ENCODE measurements around the gene CACNB2.

DNA sequence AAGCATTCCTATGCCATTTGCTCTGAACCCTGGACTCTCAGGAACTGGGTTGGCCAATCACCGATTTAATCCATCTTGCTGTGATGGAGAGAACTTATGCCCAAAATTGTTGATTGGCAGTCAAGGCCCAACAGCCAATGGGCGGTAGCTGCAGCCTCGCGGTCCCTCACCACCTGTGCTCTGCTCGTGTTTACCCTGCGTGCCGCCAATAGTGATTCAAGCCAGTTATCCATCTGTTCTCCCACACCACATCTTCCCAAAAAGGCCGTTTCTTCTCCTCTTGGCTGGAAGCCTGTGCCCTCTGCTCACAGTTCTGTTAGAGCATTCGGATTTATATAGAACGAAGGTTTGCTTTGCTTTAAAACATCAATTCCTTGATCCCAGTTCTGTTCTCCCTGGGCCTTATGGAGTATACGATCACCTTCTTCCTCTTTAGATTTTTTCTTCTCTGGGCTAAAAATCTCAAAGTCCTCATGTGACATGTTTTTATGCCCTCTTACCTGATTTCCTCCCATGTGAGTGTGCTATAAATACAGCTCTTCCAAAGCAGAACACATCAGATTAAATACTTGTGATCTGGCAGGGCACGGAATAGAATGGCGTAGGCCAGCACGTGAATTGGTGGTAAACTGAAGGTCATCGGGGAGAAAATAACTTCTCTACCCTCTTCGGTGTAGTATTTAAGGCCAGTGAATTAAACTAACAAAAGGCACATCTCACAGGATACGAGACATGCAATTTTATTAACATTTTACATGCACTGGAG lies 298.3 kb downstream of the CACNB2 start:
- TF ChIP-seq EZH2 (IDR thresholded peaks at IDR 0.05; ENCODE audit: low read length, unreplicated experiment) (no peak), EZH2phosphoT487 (IDR thresholded peaks at IDR 0.05; ENCODE audit: borderline replicate concordance, low read length) (no peak)
